H7 (cell line): ENCODE results near the gene COL9A3. TPM values are rescaled to one million over a fixed set of nuclear protein-coding genes. Genes with fewer than 3 reads are reported as not detected.

Experiments used
- DNase-seq: peaks from one replicate; pipeline ENCODE4 v3.0.0; 2012
- H3K27me3 ChIP-seq: 2 replicates; pipeline ENCODE4 v1.6.0; 2011; ENCODE audit warnings: mild to moderate bottlenecking, low read length; ENCODE audit not compliant: control insufficient read depth, insufficient read depth
- H3K36me3 ChIP-seq: replicated peaks from 2 replicates; pipeline ENCODE4 v1.5.1; 2011; ENCODE audit warnings: low read length; ENCODE audit not compliant: control insufficient read depth, insufficient read depth
- H3K4me3 ChIP-seq: 2 replicates; pipeline ENCODE4 v1.5.1; 2011; ENCODE audit warnings: low read depth, mild to moderate bottlenecking, control low read depth, low read length, moderate library complexity; ENCODE audit not compliant: insufficient read depth
- total RNA-seq: library from RNA; depleted of rRNA; stranded (reverse); fragments of >200 nt; shearing (Covaris generic); gene quantifications from 2 replicates; pipeline ENCODE4 v1.2.3, GENCODE V29; 2014

The COL9A3 gene
- total RNA-seq, 1 experiment from 2014 or later = 139 TPM

DNA sequence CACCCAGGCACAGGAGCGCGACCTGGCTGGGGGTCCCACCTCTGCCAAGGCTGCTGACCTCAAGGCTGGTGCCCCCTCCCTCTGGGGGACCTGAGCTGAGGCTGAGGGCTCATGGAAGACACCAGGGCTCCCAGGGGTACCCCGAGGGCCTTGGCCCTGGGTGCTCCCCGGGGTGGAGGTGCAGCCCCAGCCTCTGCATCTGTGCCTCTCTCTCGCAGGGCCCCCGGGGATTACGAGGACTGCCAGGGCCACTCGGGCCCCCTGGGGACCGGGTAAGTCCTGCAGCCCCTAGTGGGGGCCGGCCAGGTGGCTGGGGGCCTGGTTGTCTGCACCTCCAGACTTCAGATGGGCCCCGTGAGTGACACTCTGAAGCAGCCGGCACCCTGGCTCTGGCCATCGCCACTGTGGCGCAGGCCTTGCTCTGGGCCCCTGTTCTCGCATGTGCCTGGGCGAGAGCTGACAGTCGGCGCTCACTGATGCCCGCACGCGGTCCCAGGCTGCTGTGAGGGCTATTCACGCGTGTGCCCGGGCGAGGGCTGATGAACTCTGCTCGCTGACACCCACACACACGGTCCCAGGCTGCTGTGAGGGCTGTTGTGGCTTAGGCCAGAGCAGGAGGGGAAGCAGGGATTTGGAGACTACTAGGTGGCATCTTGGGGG is 9.3 kb downstream of the COL9A3 start:
- no peaks in the 10 kb centered on the region; the same call in none of the 2 replicates for H3K36me3 ChIP-seq
- H3K4me3 ChIP-seq = no peak overlapping the region
- no peak for DNase-seq
- no peaks in the 10 kb centered on the region for H3K27me3 ChIP-seq

DNA sequence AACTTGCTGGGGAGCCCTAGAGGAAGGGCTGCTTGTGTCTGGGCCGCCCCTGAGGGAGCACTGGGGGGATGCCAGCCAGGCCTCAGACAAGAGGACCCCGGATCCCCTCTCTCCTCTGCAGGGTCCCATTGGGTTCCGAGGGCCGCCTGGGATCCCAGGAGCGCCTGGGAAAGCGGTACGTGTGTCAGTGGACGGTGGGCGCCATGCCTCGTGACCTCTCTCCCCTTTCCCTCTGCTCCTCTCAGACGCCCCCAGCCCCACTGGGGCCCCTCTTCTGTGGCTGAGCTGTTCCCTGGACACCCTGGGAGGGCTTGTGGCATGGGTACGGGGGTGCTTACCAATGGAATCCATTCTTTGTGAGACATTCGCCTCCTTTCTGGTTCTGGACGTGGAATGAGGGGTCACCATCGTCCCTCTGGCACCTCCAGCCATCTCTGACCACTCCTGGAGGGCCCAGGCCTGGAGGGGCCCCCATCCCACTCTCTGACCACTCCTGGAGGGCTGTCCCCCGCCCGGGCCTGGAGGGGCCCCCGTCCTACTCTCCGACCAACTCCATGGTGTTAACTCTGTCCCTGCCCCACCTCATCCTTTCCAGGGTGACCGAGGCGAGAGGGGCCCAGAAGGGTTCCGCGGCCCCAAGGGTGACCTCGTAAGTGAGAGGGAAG is 9.9 kb downstream of the COL9A3 start:
- Histone ChIP-seq H3K36me3 (peaks cover 2% of the 10 kb centered on the region), H3K27me3 (no peaks in the 10 kb centered on the region), H3K4me3 (no peak overlapping the region)
- no peak for DNase-seq

DNA sequence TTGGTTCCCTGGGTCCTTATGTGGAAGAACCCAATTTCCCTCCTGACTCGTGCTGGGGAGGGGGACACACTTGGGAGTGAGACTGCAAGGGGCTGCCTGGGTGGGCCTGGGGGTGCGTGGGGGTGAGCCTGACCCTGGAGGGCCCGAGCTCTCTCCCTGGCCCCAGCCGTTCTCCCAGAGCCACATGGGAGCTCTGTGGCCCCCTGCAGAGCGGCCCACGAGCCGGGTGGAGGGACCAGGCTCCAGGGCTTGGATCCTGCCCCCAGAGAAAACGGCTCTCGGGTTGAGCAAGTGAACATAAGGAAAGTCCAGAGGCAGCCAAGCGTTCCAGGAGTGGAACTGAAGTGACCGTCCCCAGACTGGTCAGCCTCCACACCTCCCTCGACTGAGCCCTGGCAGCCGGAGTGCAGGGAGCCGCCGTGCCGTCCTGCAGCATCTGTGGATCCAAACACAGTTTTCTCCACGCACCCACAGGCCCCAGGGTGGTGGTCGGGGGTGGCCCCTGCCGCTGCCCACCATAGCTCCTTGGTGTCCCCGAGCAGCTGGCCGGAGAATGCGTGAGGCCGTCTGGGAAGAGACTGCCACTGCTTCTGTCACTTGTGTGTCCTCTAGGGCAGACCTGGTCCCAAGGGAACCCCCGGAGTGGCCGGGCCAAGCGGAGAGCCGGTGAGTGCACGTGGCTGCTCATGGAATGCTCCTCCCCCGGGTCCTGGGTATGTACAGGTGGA is 10.6 kb downstream of the COL9A3 start:
- peaks cover 3% of the 10 kb centered on the region for H3K36me3 ChIP-seq
- H3K27me3 ChIP-seq = no peaks in the 10 kb centered on the region
- no peak for DNase-seq
- H3K4me3 ChIP-seq = no peak overlapping the region

DNA sequence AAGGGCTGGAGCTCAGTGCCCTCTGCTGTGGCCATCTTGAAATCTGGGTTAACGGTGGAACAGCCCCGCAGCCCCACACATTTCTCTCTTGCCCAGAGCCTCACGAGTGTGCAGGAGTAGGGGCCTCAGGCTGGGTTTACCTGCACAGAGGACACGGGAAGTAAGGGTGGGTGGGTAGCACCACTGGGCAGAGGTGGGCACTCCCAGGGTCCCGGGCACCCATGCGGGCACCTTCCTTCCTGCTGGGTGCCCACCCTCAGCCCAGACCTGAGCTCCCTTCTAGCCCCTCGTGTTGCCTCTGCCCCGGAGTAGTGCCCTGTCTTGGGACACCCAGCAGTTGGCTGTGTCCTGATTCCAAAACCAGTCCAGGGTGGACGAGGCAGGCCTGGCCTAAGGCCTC is 11.2 kb downstream of the COL9A3 start:
- H3K27me3 ChIP-seq = no peaks in the 10 kb centered on the region
- H3K36me3 ChIP-seq = peaks cover 3% of the 10 kb centered on the region

DNA sequence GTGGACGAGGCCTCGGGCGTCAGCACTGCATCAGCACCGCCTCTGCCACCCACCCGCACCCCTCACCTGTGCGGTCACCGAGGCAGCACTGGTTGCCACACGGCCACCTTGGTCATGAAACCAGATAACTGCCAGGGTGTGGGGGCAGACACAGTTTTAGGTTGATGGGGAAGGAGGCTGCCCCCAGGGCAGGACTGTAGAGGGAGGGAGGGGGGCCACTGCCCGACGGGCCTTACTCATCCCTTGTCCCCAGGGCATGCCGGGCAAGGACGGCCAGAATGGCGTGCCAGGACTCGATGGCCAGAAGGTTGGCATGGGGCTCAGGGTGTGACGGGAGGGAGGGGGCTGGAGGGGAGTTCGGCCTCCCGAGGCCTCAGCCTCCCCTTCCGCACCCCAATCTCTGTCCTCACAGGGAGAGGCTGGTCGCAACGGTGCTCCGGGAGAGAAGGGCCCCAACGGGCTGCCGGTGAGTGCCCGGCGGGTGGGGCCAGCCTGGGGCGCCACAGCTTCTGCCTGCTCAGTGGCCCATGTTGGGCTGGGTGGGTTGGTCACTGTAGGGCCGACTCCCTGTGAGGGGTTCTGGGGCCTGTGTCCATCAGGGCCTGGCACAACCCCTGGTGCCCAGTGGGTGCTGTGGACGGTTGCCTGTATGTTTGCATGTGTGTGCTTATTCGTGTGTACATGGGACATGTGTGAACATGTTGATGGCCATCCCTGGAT is 11.8 kb downstream of the COL9A3 start:
- Histone ChIP-seq H3K36me3 (peaks cover 3% of the 10 kb centered on the region), H3K27me3 (no peaks in the 10 kb centered on the region), H3K4me3 (no peak overlapping the region)
- DNase-seq = peak; percentile 35

More for the DNA sequence above, 11.2 kb downstream of the COL9A3 start:
- no peak for DNase-seq
- no peak overlapping the region for H3K4me3 ChIP-seq

DNA sequence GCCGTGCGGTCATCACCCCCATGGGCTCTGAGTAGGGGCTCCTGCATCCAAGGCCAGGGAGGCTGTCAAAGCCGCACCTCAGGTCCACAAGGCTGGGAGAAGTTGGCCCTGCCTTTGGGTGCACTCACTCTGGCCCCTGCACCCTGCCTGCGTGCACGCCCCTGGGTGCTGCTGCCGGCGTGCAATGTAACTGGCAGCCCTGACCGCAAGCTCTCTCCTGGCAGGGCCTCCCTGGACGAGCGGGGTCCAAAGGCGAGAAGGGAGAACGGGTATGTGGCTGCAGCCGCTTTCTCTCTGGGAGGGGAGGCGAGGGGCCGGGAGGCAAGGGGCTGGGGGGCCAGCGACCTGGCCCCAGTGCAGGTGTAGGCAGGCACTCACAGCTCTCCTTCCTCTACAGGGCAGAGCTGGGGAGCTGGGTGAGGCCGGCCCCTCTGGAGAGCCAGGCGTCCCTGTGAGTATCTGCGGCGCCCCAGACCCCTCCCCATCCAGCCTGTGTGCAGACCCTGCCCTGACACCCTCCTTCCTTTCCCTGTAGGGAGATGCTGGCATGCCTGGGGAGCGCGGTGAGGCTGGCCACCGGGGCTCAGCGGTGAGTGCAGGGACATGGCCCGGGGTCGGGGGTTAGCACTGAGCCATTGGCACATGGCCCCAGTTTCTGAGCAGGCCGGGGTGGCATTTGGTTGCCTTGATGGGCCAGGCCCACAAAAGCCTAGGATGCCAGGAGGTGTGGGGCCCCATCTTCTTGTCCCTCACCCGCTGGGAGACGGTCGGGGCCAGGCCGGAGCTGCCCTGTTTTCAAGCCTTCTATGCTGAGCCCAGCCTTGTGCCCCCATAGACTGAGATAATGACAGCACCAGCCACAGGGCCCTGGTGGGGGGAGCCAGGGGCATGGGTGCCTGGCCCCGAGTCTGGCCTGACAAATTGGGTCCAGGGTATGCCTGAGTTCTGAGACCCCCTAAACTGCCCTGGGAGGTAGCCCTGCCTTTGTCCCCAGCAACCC is 12.7 kb downstream of the COL9A3 start:
- H3K4me3 ChIP-seq = no peak overlapping the region
- no peaks in the 10 kb centered on the region for H3K27me3 ChIP-seq
- H3K36me3 ChIP-seq = peaks cover 3% of the 10 kb centered on the region
- peak; percentile 41 for DNase-seq

DNA sequence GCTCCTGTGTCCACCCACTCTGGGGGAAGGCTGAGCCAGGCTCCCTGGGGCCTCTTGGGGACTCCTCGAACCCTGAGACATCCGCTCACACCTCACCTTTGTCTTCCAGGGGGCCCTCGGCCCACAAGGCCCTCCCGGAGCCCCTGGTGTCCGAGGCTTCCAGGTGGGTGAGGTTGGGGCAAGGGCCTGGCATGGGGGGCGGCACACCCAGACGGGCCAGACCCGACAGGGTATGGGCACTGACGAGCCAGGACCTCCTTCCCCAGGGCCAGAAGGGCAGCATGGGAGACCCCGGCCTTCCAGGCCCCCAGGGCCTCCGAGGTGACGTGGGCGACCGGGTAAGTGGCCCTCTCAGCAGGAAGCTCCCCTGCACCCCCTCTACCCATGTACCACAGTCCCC is 13.4 kb downstream of the COL9A3 start:
- DNase-seq = peak; percentile 29
- H3K27me3 ChIP-seq = no peaks in the 10 kb centered on the region

DNA sequence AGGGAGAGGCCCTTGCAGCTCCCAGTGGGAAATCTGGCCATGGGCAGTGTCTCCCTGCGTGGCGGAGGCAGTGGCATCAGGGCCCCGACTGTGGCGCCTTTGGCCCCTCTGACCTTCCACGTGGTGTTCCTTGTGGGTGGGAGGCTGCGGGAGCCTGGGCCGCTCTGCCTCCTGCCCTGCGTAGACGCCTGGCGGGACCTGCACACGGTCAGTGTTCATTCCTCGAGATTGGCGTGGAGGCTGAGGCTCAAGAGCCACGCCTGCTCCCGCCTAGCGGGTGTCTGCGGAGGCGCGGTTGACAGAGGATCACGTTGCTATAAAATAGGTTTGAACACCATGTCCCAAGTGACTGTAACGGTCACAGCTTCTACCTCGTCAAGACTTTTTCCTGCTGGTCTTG is 14.0 kb downstream of the COL9A3 start:
- DNase-seq = peak; percentile 45
- Histone ChIP-seq H3K27me3 (no peaks in the 10 kb centered on the region), H3K36me3 (peaks cover 3% of the 10 kb centered on the region)

More for the DNA sequence above, 13.4 kb downstream of the COL9A3 start:
- Histone ChIP-seq H3K36me3 (peaks cover 3% of the 10 kb centered on the region), H3K4me3 (no peak overlapping the region)

DNA sequence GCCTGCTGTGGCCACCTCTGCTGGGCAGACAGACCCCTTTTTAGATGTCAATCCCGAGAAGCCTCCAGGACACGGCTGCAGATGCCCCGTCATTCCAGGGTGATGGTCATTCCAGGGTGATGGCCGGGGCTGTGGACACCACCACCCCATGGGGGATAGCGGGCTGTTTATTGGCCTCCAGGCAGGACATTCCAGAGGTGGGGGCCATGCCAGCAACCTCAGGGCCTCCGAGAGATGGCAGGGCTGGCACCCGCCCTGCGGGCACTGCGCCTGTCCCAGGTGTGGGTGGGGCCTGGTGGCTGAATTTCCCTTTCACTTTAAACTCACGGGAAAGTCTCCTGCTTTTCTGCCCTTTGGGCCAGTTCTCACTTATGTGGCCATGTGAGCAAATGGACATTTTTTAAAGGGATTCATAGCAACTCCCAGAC is 14.5 kb downstream of the COL9A3 start:
- H3K4me3 ChIP-seq = no peak overlapping the region
- H3K36me3 ChIP-seq = peaks cover 3% of the 10 kb centered on the region
- peak; percentile 46 for DNase-seq
- H3K27me3 ChIP-seq = no peaks in the 10 kb centered on the region

More for the DNA sequence above, 14.0 kb downstream of the COL9A3 start:
- no peak overlapping the region for H3K4me3 ChIP-seq

DNA sequence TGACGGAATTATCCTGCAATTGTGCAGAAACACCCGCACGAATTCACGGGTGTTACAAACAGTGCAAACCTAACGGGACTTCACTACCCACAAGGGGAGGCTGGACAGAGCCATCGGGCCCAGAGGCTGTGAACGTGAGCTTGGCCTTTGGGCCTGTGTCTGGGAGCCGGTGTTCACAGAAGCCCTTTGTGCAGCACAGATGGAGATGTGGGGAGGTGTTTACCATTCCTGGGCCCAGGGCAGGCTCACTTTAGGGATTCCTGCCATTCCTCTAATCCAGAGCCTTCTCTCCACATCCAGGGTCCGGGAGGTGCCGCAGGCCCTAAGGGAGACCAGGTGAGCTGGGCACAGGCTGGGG is 15.0 kb downstream of the COL9A3 start:
- Histone ChIP-seq H3K4me3 (no peak overlapping the region), H3K36me3 (peaks cover 4% of the 10 kb centered on the region), H3K27me3 (no peaks in the 10 kb centered on the region)
- DNase-seq = peak; percentile 57

DNA sequence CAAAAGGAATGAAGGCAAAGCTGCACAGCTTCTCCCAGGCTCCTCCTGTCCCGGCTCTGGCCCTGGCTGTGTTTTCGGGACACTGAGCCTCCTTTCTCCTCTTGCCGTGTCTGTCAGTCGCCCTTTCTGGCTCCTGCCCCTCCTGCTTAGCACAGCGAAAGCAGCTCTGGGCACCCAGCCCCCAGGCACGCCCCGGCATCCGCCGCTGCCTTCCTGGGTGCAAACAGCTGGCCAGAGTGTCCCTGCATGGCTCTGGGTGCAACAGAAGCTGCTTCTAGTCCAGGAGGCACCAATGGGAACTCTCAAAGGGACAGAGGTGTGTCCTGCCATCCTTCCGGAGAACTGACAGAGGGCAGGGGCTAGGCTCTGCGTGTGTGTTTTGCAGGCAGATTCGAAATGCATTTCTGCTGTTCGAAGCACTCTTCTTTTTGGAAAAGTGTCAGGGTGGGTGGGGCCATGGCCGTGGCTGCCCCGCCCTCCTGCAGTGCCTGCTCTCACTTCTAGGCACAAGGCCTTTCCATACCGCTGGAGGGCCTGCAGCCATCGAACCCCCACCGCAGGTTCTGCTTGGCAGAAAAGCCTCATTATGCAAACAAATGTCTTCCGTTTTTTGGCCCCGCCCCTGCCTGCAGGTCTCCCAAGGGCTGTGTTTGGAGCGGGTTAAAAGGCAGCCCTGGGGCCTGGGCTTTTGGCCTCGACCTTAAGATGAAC is 15.5 kb downstream of the COL9A3 start:
- Histone ChIP-seq H3K4me3 (no peak overlapping the region), H3K36me3 (peaks cover 5% of the 10 kb centered on the region), H3K27me3 (no peaks in the 10 kb centered on the region)
- peak; percentile 84 for DNase-seq

DNA sequence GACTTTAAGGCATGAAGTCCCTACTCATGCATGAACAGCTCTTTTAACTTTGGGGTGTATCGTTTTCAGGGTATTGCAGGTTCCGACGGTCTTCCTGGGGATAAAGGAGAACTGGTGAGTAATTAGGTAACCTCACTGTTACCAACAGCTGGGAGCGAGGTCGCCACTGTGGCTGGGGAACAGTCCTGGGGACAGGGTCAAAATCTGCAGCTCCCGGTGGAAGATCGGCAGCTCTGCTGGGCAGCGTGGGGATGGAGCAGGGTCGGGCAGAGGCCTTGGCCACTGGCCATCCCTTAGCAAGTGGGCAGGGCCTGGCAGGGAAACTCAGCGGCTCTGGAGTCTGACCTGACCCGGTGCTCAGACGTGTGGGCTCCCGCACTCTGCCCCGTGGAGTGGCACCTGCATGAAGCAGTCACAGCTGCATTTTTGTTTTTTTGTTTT is 16.1 kb downstream of the COL9A3 start:
- DNase-seq = peak; percentile 60
- Histone ChIP-seq H3K4me3 (no peak overlapping the region), H3K27me3 (no peaks in the 10 kb centered on the region), H3K36me3 (peaks cover 5% of the 10 kb centered on the region)
